ENCODE results near the gene KCNN1. TPM values are rescaled to one million over a fixed set of nuclear protein-coding genes. Genes with fewer than 3 reads are reported as not detected.

Gene KCNN1
- total and polyA plus RNA-seq, 2 experiments from 2014 or later, result 2.2 to 29.8 TPM

- TF ChIP-seq, protein P1, sequence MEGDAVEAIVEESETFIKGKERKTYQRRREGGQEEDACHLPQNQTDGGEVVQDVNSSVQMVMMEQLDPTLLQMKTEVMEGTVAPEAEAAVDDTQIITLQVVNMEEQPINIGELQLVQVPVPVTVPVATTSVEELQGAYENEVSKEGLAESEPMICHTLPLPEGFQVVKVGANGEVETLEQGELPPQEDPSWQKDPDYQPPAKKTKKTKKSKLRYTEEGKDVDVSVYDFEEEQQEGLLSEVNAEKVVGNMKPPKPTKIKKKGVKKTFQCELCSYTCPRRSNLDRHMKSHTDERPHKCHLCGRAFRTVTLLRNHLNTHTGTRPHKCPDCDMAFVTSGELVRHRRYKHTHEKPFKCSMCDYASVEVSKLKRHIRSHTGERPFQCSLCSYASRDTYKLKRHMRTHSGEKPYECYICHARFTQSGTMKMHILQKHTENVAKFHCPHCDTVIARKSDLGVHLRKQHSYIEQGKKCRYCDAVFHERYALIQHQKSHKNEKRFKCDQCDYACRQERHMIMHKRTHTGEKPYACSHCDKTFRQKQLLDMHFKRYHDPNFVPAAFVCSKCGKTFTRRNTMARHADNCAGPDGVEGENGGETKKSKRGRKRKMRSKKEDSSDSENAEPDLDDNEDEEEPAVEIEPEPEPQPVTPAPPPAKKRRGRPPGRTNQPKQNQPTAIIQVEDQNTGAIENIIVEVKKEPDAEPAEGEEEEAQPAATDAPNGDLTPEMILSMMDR (conservative IDR thresholded peaks at IDR 0.05; ENCODE audit: low read depth in 2 of 2), result no peak
- TF ChIP-seq REST (IDR thresholded peaks at IDR 0.05; ENCODE audit: unreplicated experiment) (no peak), EZH2phosphoT487 (IDR thresholded peaks at IDR 0.05; ENCODE audit: unreplicated experiment) (no peak), CREB1 (CRISPR knock-in tag; IDR thresholded peaks at IDR 0.05; ENCODE audit: low read depth) (no peak)
Observed at GRCh38 chr19:17936379-17936778, 30.5 kb upstream of the KCNN1 start (continued).

DNA sequence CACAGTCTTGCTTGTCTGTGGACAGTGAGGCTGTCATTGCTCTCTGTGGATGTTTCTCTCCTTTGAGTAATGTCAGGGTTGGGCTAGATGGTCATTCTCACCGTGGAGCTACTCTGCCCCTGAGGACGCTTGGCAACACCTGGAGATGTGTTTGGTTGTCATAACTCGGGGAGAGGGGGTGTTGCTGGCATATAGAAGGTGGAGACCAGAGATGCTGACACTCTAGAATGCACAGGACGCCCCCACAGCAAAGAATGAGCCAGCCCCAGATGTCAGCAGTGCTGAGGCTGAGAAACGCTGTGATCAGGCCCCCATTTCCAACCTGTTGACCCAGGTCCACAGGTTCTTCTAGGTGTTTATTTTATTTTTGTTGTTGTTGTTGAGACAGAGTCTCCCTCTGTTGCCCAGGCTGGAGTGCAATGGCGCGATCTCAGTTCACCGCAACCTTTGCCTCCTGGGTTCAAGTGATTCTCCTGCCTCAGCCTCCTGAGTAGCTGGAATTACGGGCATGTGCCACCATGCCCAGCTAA is 29.5 kb upstream of the KCNN1 start:
- Histone ChIP-seq H3F3A (replicated peaks; ENCODE audit: low read depth) (peaks cover 9% of the 10 kb centered on the region; the same call in 1 of the 2 replicates), H4K20me1 (replicated peaks; ENCODE audit: insufficient read depth) (0 out of 2 replicates have a peak, but pooled peaks cover 3% of the 10 kb centered on the region), H3K9me2 (ENCODE audit: insufficient read depth) (no peaks in the 10 kb centered on the region), H3K36me3 (ENCODE audit: insufficient read depth) (no peaks in the 10 kb centered on the region), H3K79me2 (replicated peaks; ENCODE audit: insufficient read depth) (peaks cover 10% of the 10 kb centered on the region), H2AFZ (no peak overlapping the region), H3K4me2 (no peak overlapping the region), H3K4me3 (no peak overlapping the region), H3K27ac (ENCODE audit: low read depth) (no peak overlapping the region), H3K4me1 (ENCODE audit: insufficient read depth) (no peaks in the 10 kb centered on the region), H3K27me3 (ENCODE audit: insufficient read depth) (no peaks in the 10 kb centered on the region)
- ATAC-seq (no peak), DNase-seq (ENCODE audit: low spot score) (no peak)
- Mint-ChIP-seq H3K36me3 (ENCODE audit: low read depth) (peaks cover 14% of the 10 kb centered on the region; the same call in 2 of the 3 replicates), H3K27ac (no peak overlapping the region), H3K27me3 (ENCODE audit: insufficient read depth, low read depth, poor library complexity) (peaks cover 18% of the 10 kb centered on the region), H3K4me3 (no peak overlapping the region), H3K4me1 (peaks cover 11% of the 10 kb centered on the region), H3K9me3 (no peaks in the 10 kb centered on the region)
- TF ChIP-seq ZNF114 (CRISPR knock-in tag; IDR thresholded peaks at IDR 0.05) (no peak), POLR2AphosphoS5 (IDR thresholded peaks at IDR 0.05; ENCODE audit: low read depth) (no peak), ZNF331 (CRISPR knock-in tag; IDR thresholded peaks at IDR 0.05; ENCODE audit: low read depth) (no peak), STAT1 (IDR thresholded peaks at IDR 0.05; ENCODE audit: unreplicated experiment) (no peak), ZNF462 (CRISPR knock-in tag; IDR thresholded peaks at IDR 0.05) (no peak)
- TF ChIP-seq, protein P2, sequence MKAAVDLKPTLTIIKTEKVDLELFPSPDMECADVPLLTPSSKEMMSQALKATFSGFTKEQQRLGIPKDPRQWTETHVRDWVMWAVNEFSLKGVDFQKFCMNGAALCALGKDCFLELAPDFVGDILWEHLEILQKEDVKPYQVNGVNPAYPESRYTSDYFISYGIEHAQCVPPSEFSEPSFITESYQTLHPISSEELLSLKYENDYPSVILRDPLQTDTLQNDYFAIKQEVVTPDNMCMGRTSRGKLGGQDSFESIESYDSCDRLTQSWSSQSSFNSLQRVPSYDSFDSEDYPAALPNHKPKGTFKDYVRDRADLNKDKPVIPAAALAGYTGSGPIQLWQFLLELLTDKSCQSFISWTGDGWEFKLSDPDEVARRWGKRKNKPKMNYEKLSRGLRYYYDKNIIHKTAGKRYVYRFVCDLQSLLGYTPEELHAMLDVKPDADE (IDR thresholded peaks at IDR 0.05), result no peak
